Thyroid gland (tissue), 4 donors: ENCODE measurements around the gene SLC27A3.

ENCODE experiments used
- POLR2A ChIP-seq, 2 donors: fragments of 450-650 bp; IDR thresholded peaks; one replicate each; pipeline ENCODE4 v1.6.1; 2017; ENCODE audit warnings: antibody characterized with exemption in 2 of 2, mild to moderate bottlenecking in 2 of 2, moderate library complexity in 1 of 2
- TF ChIP-seq, protein P1 (sequence below), 6 experiments: fragments of 200-600 bp in 3 of 6; fragments of 450-650 bp in 3 of 6; sonication (generic) in 3 of 6; IDR thresholded peaks; one replicate each; pipeline ENCODE4 v1.5.1; 2016 to 2019; ENCODE audit warnings: antibody characterized with exemption in 6 of 6, mild to moderate bottlenecking in 2 of 6, inconsistent platforms in 1 of 6, moderate library complexity in 1 of 6

DNA sequence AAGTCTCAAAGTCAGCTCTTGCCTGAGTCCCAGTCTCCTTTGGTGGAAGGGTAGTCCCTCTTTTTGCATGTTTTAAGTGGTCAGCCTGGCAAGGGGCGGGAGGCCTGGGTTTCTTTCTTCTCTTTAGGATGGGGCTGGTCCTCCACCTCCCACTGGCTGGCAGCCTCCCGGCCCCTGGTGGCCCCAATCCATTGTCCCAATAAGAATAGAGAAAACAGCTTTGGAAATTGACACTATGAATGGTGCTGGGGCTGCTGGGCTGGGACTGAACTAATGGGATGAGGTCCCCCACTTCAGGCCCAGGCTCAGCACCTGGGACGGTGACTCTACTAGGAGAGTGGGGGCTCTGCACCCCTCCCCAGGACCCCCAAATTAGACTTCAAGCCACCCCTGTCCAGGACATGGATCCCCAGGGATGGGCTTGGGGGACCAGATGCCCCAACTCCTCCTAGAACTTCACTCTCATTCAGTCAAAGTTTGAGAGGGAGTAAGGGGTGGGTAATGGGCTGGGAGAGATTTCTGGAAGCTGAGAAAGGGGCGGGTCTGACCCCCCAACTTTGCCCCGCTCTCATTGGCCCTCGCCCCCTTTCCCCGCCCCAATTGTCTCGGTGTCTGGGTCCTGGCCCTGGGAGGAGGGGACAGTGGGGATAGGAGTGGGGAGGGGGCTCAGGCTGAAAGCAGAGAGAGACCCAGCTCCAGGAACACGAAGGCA is 18.2 kb downstream of the SLC27A3 start:
- TF ChIP-seq, protein P1, sequence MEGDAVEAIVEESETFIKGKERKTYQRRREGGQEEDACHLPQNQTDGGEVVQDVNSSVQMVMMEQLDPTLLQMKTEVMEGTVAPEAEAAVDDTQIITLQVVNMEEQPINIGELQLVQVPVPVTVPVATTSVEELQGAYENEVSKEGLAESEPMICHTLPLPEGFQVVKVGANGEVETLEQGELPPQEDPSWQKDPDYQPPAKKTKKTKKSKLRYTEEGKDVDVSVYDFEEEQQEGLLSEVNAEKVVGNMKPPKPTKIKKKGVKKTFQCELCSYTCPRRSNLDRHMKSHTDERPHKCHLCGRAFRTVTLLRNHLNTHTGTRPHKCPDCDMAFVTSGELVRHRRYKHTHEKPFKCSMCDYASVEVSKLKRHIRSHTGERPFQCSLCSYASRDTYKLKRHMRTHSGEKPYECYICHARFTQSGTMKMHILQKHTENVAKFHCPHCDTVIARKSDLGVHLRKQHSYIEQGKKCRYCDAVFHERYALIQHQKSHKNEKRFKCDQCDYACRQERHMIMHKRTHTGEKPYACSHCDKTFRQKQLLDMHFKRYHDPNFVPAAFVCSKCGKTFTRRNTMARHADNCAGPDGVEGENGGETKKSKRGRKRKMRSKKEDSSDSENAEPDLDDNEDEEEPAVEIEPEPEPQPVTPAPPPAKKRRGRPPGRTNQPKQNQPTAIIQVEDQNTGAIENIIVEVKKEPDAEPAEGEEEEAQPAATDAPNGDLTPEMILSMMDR (IDR thresholded peaks at IDR 0.05) = no peak
- TF ChIP-seq POLR2A (IDR thresholded peaks at IDR 0.05) = no peak
